ENCODE results near the gene OR5J2. TPM values are rescaled to one million over a fixed set of nuclear protein-coding genes. Genes with fewer than 3 reads are reported as not detected.
"Not testable (repeated sequence)": the region's sequence is repeated elsewhere in the genome, so short reads cannot be mapped to it uniquely, and the experiment has no call there.

Gene OR5J2
- total RNA-seq, 1 donor = not detected

GRCh38 chr11:56172256-56172830 is 4.1 kb upstream of the OR5J2 start:
- DNase-seq (ENCODE audit: low read depth) = no peak
- TF ChIP-seq CTCF (IDR thresholded peaks at IDR 0.05; ENCODE audit: insufficient read depth, low read depth, low read length) = no peak
- no peak overlapping the region for H3K4me3 ChIP-seq (ENCODE audit: low read depth, low read length)

- TF ChIP-seq CTCF (IDR thresholded peaks at IDR 0.05; ENCODE audit: insufficient read depth, low read depth, low read length) = no peak
- H3K4me3 ChIP-seq (ENCODE audit: low read depth, low read length) = no peak overlapping the region
- DNase-seq (ENCODE audit: low read depth) = no peak
These were observed 7.0 kb downstream of the OR5J2 start for GRCh38 chr11:56183459-56183858.

GRCh38 chr11:56188602-56189001 is 12.2 kb downstream of the OR5J2 start:
- TF ChIP-seq CTCF (IDR thresholded peaks at IDR 0.05; ENCODE audit: insufficient read depth, low read depth, low read length) = no peak
- H3K4me3 ChIP-seq (ENCODE audit: low read depth, low read length) = no peak overlapping the region
- DNase-seq (ENCODE audit: low read depth) = no peak

GRCh38 chr11:56196705-56197104 is 20.3 kb downstream of the OR5J2 start:
- no peak for TF ChIP-seq CTCF (IDR thresholded peaks at IDR 0.05; ENCODE audit: insufficient read depth, low read depth, low read length)
- no peak for DNase-seq (ENCODE audit: low read depth)

GRCh38 chr11:56197367-56197766 is 20.9 kb downstream of the OR5J2 start:
- TF ChIP-seq CTCF (IDR thresholded peaks at IDR 0.05; ENCODE audit: insufficient read depth, low read depth, low read length) = no peak
- no peak overlapping the region for H3K4me3 ChIP-seq (ENCODE audit: low read depth, low read length)
- no peak for DNase-seq (ENCODE audit: low read depth)

More at GRCh38 chr11:56196705-56197104, 20.3 kb downstream of the OR5J2 start:
- no peak overlapping the region for H3K4me3 ChIP-seq (ENCODE audit: low read depth, low read length)

GRCh38 chr11:56207790-56208189 is 31.4 kb downstream of the OR5J2 start:
- DNase-seq (ENCODE audit: low read depth) = no peak
- no peak overlapping the region for H3K4me3 ChIP-seq (ENCODE audit: low read depth, low read length)
- TF ChIP-seq CTCF (IDR thresholded peaks at IDR 0.05; ENCODE audit: insufficient read depth, low read depth, low read length) = no peak

GRCh38 chr11:56214537-56214936 is 38.1 kb downstream of the OR5J2 start:
- no peak for TF ChIP-seq CTCF (IDR thresholded peaks at IDR 0.05; ENCODE audit: insufficient read depth, low read depth, low read length)
- no peak for DNase-seq (ENCODE audit: low read depth)
- no peak overlapping the region for H3K4me3 ChIP-seq (ENCODE audit: low read depth, low read length)

- not testable (repeated sequence) for H3K4me3 ChIP-seq (ENCODE audit: low read depth, low read length)
These were observed 43.3 kb downstream of the OR5J2 start for GRCh38 chr11:56219735-56220134.

More at GRCh38 chr11:56219735-56220134, 43.3 kb downstream of the OR5J2 start:
- DNase-seq (ENCODE audit: low read depth) = not testable (repeated sequence)

Measured in fibroblast of villous mesenchyme (primary cell).